NCI-H1436 treated with DMSO at 0.1 percent for 48 hours (cell line): ENCODE data around the gene TRIM45.
A peak's percentile ranks its signal among the peaks of the same experiment; 100 is the strongest.
"Not testable (repeated sequence)": the region's sequence is repeated elsewhere in the genome, so short reads cannot be mapped to it uniquely, and the experiment has no call there.

ENCODE experiments used
- DNase-seq: peaks from one replicate; lab custom pipeline; 2025; lab: John Stamatoyannopoulos, UW

TRIM45 gene, protein sequence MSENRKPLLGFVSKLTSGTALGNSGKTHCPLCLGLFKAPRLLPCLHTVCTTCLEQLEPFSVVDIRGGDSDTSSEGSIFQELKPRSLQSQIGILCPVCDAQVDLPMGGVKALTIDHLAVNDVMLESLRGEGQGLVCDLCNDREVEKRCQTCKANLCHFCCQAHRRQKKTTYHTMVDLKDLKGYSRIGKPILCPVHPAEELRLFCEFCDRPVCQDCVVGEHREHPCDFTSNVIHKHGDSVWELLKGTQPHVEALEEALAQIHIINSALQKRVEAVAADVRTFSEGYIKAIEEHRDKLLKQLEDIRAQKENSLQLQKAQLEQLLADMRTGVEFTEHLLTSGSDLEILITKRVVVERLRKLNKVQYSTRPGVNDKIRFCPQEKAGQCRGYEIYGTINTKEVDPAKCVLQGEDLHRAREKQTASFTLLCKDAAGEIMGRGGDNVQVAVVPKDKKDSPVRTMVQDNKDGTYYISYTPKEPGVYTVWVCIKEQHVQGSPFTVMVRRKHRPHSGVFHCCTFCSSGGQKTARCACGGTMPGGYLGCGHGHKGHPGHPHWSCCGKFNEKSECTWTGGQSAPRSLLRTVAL

DNA sequence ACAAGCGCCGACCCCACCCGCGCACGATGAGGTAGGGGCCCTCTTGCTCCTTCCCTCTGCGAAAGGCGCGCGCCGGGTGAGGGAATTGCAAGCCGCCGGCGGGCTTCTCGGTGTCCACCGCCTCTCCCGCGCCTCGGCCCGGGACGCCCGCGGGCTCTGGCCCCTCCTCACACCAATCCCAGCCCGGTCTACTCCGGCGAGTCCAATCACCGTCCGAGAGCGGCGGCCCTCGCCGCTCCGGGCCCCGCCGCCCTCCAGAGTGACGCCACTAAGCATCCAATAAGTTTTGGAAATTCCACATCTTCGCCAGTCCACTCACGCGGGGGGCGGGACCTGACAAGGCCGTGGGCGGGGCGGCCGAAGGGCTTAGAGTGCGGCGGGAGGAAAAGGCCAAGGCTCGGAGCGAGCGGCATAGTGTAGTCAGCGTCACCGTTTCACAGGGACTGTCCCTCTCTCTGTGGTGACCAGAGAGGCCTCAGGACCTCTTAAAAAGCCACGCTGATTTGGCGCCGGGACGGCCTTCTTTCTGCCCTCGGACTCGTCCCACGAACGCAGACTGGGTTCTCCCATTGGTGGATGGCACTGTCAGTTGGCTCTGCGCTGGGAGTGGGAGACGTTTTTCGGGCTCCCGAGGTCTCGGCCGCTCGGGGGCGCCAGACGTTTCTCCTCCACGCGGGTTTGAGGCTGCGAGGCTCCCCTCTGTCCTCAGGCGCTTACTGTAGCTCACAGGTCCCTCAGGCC, at the start of gene TRIM45:
Gene TRIM45, minus strand, starts transcription at position 161 of the 741 bp plus-strand sequence. CDS start 548 bp downstream, outside the sequence.
- DNase-seq, result peak; percentile 73

DNA sequence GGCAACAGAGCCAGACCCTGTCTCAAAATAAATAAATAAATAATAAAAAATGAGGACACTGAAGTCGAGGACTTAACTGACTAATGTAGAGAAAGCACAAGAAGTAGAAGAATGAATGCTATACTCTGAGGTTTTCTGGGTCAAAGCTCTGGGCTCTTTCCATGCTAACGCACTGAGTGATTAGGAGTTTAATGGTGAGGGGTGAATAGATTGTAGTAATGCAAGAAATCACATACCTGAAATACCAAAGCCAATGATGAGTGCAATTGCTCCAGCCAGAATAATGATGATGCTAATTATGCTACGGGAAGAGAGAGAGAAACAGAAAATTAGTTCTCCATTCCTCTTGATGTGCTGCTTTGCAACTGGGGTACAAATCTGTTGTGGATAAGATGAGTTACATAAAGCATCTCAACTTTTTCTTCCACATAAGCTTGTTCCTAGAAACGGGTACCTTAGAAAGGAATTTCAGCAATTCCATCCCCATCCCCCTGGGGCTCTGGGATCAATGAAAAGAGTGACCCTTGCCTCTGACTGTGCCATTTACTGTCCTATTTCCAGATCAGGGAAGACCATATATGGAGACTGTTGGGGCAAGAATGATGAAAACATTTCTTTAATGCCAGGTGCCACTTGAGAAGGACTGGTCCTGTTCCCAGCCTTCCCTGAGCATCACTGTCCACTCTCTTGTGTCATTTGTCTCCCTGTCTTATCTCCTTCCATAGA, 48.5 kb upstream of the TRIM45 start:
- no peak for DNase-seq

DNA sequence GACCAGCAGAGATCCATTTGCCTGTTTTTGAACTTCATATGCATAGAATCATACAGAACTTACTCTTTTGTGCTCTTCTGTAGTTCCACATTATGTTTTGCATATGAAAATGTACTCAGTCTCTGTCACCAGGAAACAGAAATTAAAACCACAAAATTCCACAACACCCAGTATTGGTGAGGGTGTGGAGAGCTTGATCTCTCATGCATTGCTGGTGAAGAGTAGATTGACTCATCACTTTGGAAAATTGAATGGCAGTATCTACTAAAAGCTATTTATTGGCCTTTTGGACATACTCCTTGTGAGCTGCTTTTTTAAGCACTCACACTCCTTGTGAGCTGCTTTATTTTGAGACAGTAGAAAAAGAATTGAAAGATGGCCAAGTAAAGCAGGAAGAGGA, 45.9 kb upstream of the TRIM45 start:
- DNase-seq, result no peak

DNA sequence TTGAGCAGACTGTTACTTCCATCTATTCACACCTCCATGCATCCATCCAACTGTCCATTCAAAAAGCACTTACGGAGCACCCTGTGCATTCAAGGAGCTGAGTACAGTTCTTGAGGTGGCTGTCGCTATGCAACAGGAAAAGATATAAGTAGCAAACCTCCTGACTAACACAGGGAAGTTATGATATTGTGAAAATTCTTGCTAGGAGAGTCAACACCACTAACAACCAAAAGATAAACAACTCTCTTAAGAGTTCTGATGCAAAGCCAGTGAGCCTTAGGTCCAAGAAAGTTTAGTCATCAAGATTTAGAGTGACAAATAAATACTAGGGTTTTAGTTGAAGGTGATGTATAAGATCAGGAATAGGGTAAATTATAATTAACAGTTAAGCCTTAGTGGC, 44.5 kb upstream of the TRIM45 start:
- no peak for DNase-seq

DNA sequence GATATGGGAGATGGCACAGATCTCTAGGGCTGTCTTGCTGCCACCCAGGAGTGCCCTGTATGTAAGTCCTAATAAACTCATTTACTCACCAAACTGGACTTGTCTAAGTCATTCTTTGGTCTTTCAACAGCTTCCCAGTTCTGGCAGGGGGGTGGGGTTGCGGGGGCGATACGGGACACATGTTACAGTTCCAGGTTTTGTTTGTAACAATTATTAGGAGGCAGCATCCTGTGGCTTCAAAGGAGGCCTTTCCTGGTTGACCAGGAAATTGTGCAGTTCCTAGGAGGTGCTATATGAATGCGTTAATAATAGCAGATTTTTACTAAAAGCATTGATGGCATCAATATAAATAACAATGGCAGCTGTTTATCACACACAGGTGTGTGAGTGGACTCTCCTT, 42.7 kb upstream of the TRIM45 start:
- no peak for DNase-seq

DNA sequence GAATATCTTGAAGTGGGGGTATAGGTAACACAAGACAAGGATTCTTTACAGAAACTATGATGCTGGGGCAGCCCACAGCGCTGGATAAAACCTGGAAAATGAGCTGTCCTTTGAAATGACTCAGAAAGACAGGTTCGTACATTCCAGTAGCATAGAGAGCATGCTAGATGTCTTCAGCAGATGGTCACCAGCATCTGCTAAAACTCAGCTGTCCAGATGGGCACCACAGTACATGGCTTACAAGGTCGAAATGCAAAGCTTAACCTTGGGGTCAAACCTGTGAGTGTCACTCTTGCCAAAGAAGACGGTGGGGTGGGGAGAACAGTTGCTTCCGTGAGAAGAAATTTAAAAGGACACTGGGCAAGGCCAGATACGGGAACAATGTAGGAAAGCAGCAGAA, 41.3 kb upstream of the TRIM45 start:
- DNase-seq, result no peak

DNA sequence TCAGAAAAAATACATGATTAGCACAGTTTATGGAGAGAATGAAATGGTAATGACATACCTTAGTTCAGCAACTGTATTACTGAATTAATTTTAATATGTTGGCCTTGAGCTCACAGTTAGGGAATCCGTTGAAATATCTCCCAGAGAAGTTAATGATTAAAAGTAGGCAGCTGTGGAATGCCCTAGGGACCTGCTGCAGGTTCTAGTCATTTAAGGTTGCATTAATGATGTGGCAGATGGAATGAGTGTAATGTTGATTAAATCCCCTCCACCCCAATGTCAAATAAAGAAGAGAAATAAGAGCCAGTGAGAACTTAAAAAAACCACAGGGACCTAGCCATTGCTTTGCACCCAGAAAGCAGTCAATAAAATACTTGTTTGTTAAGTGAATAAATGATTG, 40.3 kb upstream of the TRIM45 start:
- no peak for DNase-seq

DNA sequence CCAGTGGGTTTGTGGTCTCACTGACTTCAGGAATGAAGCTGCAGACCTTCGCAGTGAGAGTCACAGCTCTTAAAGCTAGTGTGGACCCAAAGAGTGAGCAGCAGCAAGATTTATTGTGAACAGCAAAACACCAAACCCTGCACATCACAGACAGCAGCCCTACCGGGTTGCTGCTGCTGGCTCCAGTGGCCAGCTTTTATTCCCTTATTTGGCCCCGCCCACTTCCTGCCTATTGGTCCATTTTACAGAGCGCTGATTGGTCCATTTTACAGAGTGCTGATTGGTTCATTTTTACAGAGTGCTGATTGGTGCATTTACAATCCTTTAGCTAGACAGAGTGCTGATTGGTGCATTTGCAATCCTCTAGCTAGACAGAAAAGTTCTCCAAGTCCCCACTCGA, 29.8 kb upstream of the TRIM45 start:
- DNase-seq, result not testable (repeated sequence)

DNA sequence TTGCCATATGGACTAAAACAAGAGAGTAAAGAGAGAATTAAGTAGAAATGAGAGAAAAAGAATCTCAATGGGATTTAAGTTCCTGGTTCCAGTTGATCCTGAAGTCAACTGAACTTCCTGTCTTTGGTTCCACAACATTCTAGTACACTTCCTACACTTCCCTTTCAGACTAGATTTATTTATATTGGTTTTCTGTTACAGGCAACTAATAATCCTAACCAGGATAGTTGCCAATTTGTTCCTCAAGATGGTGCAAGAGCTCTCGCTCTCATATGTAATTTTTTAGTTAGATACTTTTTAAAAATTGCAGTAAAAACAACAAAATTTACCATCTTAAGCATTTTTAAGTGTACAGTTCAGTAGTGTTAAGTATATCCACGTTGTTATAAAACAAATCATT, 28.8 kb upstream of the TRIM45 start:
- no peak for DNase-seq

DNA sequence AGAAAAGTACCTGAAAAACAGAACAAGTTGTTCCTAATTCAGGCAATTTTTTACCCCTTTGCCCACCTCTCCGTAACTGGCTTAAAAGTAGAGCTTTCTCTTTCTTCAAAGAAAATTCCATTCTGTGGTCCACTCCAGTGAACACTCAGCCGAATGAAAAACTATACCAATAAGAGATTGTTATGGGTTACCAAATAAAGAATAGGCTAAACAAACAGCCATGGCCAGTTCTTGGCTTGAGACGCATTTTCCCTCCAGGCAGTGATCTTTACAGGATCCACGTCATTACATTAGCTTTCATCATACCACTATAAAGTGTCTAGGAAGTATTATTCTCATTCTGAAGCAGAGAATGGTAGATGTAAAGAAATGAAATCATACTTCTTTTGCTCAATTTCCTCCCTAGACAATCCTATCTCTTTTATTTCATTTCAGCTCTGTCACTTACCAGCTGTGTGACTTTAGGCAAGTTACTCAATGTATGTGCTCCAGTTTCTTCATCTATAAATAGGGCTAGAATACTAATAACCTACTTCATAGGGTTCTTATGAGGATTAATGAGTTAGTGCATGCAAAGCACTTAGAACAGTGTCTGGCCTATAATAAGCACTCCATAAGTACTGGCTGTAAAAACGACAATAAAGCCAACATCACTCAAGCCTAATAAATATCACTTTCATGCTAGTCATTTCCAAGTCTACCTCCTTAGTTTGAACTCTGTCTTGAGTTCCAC, 26.5 kb upstream of the TRIM45 start:
- DNase-seq, result no peak

DNA sequence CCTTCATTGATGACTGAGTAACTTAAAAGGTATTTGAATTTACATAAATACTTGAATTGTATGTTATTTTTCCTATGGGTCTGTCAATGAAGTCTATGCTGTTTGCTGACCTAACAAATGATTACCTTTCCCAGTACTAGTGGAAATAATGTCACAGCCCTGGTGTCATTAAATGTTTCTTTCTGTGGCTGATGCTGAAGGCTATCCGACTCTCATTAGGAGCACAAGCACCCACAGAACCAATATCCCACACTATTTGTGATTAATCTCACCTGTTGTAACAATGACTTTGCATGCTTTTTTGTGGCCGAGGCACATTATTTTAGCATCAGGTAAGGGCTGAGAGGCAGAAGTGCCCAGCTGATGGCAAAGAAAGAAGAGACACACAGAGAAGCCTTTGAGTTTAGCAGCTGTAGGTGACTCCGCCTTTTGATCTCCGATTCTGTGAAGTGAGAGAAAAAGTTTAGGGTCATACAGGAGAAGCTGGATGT, 25.8 kb upstream of the TRIM45 start:
- no peak for DNase-seq

DNA sequence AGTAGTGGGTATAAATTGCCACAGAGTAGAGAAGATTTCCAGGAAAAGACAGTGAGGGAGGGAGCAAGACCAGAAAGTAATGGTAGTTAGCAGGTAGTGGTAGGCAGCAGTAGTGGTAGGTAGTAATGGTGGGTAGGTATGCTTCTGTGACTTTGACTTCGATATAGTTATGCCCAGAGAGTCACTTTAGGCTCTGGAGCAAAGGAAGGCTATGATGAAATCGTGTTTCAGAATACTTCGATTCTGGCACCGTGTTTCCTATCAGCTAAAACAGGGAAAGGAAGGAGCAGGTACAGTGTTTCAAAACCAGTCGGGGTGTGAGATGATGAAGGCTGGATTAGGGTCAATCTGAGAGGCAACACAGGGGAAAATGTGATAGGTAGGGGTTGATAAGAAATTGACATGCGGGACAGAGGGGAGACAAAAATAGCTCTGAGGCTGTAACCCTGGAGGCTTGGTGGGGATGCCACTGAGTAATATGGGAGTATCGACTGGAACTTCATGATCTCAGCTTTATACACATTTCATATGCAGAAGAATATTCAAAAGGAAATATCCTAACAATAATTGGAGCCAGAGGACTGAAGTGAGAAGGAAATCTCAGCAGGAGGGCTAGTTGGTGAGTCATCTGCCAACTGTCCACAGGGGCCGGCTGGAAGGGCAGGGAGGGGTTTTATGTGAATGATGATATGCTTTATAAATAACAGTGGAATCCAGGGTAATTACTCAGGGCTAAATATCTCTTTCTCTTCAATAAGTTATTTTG, 25.2 kb upstream of the TRIM45 start:
- no peak for DNase-seq

DNA sequence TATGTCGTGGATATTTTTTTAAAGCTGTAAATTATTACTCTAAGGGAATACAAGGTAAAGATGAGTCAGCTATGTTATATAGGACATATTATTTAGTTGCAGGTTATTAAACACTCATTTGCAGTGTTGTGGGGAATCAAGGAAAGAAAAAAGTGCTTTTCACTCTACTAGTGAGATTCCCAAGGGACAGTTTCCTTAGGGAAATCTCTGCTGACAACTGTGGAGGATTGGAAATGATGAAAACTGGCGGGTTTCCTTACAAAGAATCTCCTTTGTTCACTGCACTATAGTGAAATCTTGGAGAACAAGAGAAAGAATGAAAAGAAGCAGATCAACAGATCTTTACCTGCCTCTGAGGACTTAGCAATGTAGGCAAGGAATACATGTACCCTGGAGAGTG, 24.5 kb upstream of the TRIM45 start:
- no peak for DNase-seq

DNA sequence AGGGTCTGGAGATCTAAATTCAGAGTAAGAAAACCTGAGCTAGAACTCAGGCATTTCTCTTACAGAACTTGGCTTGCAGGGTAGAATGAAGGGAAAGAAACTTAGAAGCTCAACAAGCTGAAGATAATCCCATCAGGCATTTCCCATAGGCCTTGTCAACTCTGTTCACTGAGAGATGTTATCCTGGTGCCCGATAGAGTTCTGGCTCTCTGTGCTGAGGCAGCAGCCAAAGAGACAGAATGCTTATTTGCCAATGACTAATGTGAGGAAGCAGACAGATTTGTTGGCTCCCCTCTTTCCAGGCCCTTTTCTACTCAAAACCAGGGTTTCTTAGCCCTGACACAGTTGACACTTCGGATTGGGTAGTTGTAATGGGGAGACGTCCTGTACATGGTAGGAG, 22.3 kb upstream of the TRIM45 start:
- DNase-seq, result no peak

DNA sequence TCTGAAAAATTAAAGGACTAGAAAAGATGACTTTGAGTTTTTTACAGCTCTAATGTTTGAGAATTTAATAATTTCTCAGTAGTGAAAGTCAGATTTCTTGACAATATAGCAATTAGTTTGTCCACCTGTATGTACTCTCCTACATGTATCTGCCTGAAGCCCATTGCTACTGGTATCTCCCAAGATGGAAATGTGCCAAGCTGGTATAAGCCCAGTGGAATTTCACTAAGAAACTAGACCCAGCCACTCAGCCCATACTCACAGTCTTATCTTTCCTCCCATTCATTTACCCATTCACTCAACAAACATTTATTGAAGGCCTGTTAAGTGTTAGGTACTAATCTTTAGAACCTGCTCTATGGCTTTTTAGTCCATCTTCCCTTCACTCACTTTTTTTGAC, 21.6 kb upstream of the TRIM45 start:
- no peak for DNase-seq

DNA sequence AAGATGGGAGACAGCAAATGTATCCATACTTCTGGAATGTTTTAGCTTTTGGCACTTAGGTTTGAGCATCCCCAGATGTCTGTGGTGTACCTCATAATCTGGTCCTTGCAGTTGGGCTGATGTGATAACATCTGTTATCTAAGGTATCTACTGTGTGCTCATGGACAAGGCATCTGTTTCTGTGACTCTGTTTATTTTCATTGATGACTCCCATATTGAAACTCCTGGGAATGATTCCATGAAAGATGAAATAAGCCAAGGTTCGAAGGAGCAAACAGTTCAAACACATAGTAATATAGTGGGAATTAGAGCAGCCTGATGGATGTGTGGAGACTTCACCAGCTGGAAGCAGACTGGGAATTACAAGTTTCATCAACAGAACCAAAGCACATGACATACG, 20.7 kb upstream of the TRIM45 start:
- DNase-seq, result no peak

DNA sequence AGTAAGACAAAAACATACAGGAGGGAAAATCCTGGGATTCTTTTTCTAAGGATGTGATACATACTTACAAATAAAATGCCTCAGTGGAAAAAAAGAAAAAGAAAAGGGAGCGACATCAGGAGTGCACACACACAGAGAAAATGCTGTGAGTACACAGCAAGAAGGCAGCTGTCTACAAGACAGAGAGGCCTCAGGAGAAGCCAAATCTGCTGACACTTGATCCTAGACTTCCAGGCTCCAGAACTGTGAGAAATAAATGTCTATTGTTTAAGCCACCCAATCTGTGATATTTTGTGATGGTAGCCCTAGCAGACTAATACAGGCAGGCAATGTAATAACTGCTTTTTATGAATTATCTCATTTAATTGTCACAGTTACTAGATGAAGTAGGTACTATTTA, 17.0 kb upstream of the TRIM45 start:
- no peak for DNase-seq

DNA sequence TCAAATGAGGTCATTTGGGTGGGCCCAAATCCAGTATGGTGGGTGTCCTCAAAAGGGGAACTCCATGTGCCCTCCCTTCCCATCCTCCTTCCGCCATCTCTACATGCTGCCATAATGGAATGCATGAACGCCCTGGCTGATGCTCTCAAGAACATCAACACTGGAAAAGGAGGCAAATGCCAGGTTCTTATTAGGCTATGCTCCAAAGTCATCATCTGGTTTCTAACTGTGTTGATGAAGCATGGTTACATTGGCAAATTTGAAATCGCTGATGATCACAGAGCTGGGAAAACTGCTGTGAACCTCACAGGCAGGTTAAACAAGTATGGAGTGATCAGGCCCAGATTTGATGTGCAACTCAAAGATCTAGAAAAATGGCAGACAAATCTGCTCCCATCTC, 16.6 kb upstream of the TRIM45 start:
- no peak for DNase-seq

DNA sequence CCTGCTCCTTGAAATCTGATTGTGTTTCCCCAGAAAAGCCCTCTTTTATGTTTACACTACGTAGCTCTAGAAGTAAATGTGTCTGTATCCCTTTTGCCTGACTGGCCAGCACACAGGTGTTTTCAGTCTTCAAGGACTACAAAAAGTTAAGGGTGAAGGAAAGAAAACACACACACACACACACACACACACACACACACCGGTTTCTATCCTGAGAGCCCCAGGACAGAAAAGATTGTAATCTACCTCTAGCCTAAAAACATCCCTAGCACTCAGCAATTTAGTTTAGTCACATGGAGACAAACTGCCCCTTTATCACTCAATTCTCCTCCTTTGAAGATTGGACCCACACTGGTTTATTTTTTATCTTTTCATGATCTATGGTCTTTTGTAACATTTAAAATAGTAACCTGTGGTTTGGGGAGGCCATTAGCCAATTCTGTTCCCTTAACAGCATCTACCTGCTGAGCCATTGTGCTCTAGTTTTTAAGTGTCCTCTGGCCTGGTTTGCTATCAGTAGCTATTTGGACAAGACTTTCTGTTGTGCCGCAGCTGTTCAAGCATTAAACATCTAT, 15.8 kb upstream of the TRIM45 start:
- DNase-seq, result no peak

DNA sequence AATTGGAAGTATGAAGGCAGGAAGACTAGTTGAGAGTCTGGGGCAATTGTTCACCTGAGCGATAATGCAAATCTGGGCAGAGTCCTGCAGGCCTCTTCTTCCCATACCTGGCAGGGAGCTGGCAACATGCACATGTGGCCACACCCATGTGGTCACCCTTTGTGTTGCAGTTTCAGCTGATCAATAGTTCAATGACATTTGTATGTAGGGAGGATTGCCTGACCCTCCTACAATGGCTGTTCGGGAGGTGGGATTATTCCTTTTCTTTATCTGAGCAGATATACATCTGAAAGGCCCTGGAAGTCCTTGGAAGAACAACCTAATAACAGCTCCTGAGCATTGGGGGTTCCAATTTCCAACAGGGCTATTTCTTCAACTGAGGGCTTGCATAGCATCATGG, 15.2 kb upstream of the TRIM45 start:
- DNase-seq, result no peak

DNA sequence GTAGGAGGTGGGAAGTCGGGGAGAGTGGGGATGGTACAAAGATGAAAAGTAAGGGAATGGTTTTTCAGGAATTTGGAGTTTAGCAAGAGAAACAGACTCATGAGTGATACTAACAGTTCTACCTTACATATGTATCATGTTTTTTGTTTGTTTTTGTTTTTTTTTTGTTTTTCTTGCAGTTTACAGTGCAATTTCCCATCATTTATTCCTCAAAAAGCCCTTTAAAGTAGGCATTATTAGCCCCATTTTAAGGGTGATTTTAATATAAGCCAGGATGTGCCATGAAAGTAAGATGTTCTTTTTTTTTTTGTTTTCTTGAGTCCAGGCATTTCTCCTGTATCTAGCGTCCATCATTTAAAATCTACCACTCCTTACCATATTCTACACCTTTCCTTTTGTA, 13.8 kb upstream of the TRIM45 start:
- DNase-seq, result no peak
